Mononuclear cell (primary cell): Measurements from ENCODE around the gene PAEP. TPM values are rescaled to one million over a fixed set of nuclear protein-coding genes. Genes with fewer than 3 reads are reported as not detected.
"Not testable (repeated sequence)": the region's sequence is repeated elsewhere in the genome, so short reads cannot be mapped to it uniquely, and the experiment has no call there.

Source experiments
- H3K27me3 ChIP-seq: 2 replicates; pipeline ENCODE4 v1.6.0; 2011; ENCODE audit warnings: low read length, control low read depth; ENCODE audit not compliant: insufficient read depth
- H3K4me1 ChIP-seq: 2 replicates; pipeline ENCODE4 v1.5.1; 2011; ENCODE audit warnings: mild to moderate bottlenecking, low read length, control low read depth; ENCODE audit not compliant: insufficient read depth
- H3K4me3 ChIP-seq: 2 replicates; pipeline ENCODE4 v1.5.1; 2011; ENCODE audit warnings: mild to moderate bottlenecking, low read length, moderate library complexity
- H3K9me3 ChIP-seq: 2 replicates; pipeline ENCODE4 v1.5.1; 2011; ENCODE audit warnings: low read depth, mild to moderate bottlenecking, control low read depth, low read length
- total RNA-seq: library from RNA; depleted of rRNA; stranded (reverse); fragments of >200 nt; gene quantifications from one replicate; pipeline ENCODE4 v1.2.3, GENCODE V29; 2012

Gene PAEP
- total RNA-seq, 1 donor: not detected

GRCh38 chr9:135534826-135535225 lies 26.7 kb upstream of the PAEP start:
- not testable (repeated sequence) for H3K4me1 ChIP-seq, H3K27me3 ChIP-seq, H3K9me3 ChIP-seq, H3K4me3 ChIP-seq

DNA sequence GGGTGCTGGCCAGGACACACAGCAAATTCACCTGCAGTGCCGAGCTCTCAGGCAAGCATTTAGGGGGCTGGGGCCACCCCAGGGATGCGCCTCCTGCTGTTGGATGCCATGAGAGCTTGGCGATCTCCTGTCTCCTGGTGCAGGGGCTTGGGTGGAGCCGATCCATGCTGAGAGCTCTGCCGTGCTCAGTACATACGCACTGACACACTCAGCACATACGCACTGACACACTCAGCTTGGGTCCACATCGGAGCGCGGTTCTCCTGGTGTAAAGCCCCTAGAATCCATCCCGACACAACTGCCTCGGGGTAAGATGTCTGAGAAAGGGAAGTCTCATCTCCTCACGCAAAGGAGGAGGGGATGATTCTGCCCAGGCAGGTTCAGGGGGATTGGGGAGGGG lies 25.9 kb upstream of the PAEP start:
- H3K4me1 ChIP-seq, H3K9me3 ChIP-seq, H3K27me3 ChIP-seq, H3K4me3 ChIP-seq: not testable (repeated sequence)

DNA sequence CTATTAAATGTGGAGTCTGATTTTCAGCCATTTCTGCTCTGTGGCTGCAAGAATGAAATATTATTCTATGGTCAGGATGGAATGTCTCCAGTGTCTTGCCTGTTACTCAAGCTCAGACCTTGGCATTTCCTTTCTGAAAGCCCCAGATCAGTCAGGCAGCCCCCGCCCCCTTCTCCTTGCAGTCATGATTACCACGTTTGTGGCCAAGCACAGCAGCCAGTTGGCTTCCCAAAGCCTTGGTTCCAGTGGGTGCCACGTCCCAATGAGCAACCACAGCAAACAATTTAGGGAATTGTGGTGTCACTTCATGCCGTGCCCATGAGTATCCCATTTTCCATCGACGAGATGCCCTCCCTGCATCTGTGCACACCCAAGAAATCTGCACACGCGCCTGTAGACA lies 25.3 kb upstream of the PAEP start:
- no peak overlapping the region for H3K4me3 ChIP-seq
- H3K9me3 ChIP-seq: no peaks in the 10 kb centered on the region
- peaks cover 5% of the 10 kb centered on the region for H3K27me3 ChIP-seq
- H3K4me1 ChIP-seq: no peaks in the 10 kb centered on the region

GRCh38 chr9:135543262-135543894 lies 18.2 kb upstream of the PAEP start:
- H3K4me3 ChIP-seq, H3K27me3 ChIP-seq, H3K9me3 ChIP-seq, H3K4me1 ChIP-seq: not testable (repeated sequence)

DNA sequence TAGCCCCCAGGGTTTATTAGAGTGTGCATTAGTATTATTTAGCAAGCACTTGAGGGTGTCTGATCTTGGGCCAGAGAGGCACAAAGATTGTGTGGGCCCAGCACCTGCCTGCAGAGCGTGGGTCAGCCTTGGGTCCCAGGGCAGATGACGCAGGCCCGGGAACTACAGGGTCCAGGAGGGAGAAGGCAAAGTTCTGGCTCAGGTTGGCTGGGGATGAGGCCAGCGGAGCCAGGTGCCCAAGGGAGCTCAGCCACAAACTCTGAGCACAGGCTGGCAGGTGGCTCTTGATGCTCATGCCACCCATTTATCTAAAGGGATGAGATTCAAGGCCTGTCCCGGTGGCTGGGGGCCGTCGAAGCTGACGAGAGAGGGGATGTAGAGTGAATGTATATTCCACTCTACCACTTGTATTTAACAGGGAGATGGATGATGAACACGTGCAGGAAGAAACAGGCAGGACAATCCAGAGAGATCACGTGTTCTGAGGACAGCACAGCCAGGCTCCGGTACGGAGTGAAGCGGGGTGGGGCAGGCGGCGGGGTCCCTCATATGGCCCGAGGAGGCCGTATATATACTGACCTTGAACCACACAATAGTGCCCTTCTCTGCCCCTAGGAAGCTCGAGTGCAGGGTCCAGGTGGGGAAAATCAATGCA lies 16.4 kb upstream of the PAEP start:
- Histone ChIP-seq H3K4me3 (no peak overlapping the region), H3K27me3 (no peaks in the 10 kb centered on the region), H3K4me1 (no peaks in the 10 kb centered on the region), H3K9me3 (no peaks in the 10 kb centered on the region)

- not testable (repeated sequence) for H3K27me3 ChIP-seq, H3K4me3 ChIP-seq, H3K9me3 ChIP-seq, H3K4me1 ChIP-seq
These were observed 15.8 kb upstream of the PAEP start, which contains the start of gene OBP2A for GRCh38 chr9:135545646-135546176. TSS of gene OBP2A (plus strand) at chr9:135546126. CDS start at chr9:135546181, 55 bp downstream.

DNA sequence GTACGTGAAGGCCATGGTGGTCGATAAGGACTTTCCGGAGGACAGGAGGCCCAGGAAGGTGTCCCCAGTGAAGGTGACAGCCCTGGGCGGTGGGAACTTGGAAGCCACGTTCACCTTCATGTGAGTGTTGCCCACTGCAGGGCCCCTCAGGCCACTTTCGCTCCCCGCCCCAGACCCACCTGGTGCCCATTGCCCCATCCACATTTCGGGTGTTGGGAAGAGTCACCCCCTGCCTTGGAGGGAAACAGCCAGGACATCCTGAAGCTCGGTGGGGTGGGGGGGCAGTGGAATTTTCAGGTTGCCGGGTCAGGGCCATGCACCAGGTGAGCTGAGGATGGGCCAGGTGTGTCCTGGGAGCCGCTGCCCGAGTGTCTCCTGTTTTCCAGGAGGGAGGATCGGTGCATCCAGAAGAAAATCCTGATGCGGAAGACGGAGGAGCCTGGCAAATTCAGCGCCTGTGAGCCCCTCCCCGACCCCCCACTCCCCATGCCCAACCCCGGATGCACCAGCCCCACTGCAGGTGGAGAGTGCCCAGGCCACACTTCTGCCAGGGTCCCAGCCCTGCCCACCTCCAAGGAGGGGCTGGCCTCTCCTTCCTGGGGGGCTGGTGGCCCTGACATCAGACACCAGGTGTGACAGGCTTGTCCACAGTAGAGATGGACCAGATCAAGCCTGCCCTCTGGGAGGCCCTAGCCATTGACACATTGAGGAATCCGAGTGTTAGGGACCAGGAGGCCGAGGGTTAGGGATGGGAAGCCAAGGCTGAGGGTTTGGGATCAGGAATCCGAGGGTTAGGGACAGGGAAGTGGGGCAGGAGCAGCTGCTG lies 14.6 kb upstream of the PAEP start:
- not testable (repeated sequence) for H3K9me3 ChIP-seq, H3K4me1 ChIP-seq, H3K4me3 ChIP-seq, H3K27me3 ChIP-seq

DNA sequence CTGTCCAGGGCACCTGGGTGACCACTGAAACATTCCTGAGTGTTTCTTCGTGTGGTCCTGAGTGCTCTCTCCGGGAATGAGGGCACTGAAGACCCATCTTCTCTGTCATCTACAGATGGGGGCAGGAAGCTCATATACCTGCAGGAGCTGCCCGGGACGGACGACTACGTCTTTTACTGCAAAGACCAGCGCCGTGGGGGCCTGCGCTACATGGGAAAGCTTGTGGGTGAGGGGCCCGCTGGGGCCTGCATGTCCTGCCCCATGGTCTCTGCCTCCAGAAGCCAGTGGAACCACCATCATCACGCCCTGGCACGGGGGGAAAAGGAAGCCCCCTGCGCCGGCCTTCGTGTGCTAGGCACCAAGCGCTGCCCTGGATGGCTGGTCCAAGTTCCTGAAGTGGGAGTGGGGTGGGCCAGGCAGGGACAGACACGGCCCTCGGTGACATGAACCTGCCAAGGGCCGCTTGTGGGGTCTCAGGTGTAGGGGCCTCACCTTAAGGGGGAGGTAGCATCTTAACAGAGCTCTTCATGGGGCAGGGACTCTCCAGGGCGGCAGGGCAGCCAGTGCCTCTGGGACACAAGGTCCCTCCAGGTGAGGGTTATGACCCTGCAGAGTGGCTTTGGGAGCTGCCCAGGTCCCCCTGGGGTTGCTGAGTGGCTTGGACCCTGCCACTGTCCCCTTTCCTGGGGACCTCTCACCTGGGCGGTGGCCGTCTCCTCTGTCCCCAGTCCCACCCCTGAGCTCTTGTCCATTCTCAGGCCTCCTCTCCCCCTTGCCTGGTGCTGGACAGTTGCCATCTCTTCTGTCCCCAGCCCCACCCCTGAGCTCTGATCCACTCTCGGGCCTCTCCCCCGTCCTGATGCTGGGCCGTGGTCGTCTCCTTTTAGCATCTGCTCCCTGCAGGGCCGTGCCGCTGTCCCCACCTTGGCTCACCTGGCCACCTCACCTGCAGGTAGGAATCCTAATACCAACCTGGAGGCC lies 13.5 kb upstream of the PAEP start:
- no peaks in the 10 kb centered on the region for H3K27me3 ChIP-seq
- H3K4me3 ChIP-seq: no peak overlapping the region
- H3K9me3 ChIP-seq: no peaks in the 10 kb centered on the region
- H3K4me1 ChIP-seq: no peaks in the 10 kb centered on the region

- not testable (repeated sequence) for H3K4me1 ChIP-seq, H3K4me3 ChIP-seq, H3K9me3 ChIP-seq, H3K27me3 ChIP-seq
These were observed 11.8 kb upstream of the PAEP start for GRCh38 chr9:135549478-135550343.

DNA sequence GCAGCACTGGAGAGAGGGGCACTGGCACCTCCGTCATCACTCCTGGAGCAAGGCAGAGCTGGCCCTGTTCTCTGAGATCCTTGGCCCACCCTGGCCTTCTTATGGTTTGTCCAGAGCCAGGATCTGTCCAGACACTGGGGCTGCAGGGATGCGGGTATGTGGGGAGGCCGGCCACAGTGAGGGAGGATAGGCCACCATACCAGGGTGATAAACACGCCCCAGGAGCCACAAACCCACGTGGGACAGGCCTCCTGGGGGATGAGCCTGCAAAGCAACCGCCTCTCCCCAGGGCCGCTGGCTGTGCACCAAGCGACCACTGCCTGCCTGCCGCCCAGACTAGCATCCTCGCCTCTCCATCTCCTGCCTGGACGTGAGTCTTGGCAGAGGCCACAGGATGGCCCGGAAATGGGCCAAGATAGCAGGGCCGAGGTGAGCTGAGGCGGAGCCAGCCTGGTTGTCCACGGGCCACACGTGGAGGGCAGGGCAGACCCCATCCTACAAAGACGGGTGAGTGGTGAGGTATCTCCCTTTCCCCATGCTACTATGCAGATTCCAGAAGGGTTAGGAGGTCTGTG lies 11.1 kb upstream of the PAEP start:
- no peaks in the 10 kb centered on the region for H3K4me1 ChIP-seq

GRCh38 chr9:135551031-135551430 lies 10.5 kb upstream of the PAEP start:
- Histone ChIP-seq H3K27me3 (no peaks in the 10 kb centered on the region), H3K4me1 (no peaks in the 10 kb centered on the region), H3K4me3 (no peak overlapping the region), H3K9me3 (no peaks in the 10 kb centered on the region)

More for the DNA sequence above, 11.1 kb upstream of the PAEP start:
- Histone ChIP-seq H3K27me3 (no peaks in the 10 kb centered on the region), H3K4me3 (no peak overlapping the region), H3K9me3 (no peaks in the 10 kb centered on the region)

- Histone ChIP-seq H3K4me3 (no peak overlapping the region), H3K4me1 (no peaks in the 10 kb centered on the region), H3K27me3 (no peaks in the 10 kb centered on the region), H3K9me3 (no peaks in the 10 kb centered on the region)
These were observed 10.1 kb upstream of the PAEP start for GRCh38 chr9:135551456-135551855.

DNA sequence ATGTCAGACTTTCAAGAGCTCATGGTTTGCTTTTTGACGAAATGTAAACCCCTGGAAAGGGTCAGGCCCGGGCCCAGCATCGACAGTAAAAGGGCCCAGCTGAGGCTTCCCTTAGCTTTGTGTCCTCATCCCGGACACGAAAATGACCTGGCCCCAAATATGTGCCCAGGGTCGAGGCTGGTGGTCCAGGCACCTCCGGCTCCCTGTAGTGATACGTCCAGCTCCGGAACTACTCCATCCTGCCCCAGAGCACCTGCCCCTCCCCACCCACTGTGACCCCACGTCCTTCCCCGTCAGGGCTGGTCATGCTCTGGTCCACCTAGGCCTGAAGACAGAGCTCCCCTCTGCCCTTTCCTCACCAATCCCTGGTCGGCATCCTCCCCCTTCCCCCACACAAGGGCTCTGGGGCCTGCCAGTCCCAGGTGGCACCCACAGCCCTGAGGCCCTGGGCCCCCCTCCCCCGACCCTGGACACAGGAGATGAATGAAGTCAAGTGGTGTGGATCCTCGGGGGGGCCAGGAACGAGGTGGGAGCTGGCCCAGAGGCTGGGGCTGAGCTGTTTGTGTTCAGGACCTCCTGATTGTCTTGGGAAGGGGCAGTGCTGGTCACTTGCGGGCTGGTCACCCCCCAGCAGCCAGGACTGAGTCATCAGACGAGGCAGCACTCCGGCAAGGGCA lies 9.4 kb upstream of the PAEP start:
- Histone ChIP-seq H3K9me3 (no peaks in the 10 kb centered on the region), H3K4me3 (no peak overlapping the region), H3K4me1 (no peaks in the 10 kb centered on the region), H3K27me3 (no peaks in the 10 kb centered on the region)
